Non-pigmented ciliary epithelial cell (primary cell): ENCODE data around the gene ZNF324.
"Not testable (repeated sequence)": the region's sequence is repeated elsewhere in the genome, so short reads cannot be mapped to it uniquely, and the experiment has no call there.

Experiments
- DNase-seq: peaks from one replicate; pipeline ENCODE4 v3.0.0-alpha.2; 2010; ENCODE audit warnings: low read depth

The ZNF324 gene

DNA sequence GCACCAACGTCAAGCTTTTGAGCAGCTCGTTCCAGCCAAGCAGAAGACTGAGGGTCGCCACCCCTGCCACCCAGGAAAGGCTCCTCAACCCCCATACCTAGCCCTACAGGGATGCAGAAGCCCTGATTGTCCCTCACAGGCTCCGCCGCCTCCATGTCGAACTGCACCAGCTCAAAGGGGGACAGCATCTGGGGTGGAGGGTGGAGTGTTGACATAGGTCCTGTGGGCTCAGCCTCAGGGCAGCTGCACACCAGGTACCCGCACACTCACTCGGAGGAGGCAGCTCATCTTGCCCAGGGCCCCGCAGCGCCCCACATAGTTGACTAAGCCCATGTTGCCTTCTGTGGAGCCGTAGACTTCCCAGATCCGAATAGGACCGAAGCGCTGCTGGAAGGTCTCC is 33.4 kb downstream of the ZNF324 start:
- DNase-seq = no peak

GRCh38 chr19:58507602-58508223 is 40.8 kb downstream of the ZNF324 start:
- DNase-seq = not testable (repeated sequence)

DNA sequence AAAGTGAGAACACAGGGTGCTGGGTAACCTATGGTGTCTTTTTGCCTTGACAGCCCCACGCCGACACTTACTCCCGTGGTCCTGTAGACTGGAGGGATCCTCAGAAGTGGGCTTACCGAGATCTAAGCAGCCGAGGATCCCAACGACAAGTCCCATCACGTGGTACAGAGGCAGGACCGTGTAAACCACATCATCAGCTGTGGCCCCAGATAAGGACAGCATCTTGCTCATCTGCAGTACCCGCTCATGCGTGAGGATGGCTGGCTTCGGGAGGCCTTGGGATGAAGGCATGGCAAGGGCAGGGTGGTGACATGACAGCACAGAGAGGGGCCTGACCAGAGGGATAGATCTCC is 42.8 kb downstream of the ZNF324 start:
- DNase-seq = no peak

- DNase-seq = no peak
Observed at GRCh38 chr19:58510084-58510862, 43.4 kb downstream of the ZNF324 start.

- no peak for DNase-seq
Observed at GRCh38 chr19:58511353-58512208, 44.7 kb downstream of the ZNF324 start, which contains the start of gene SLC27A5. SLC27A5 (minus strand) TSS chr19:58511992; CDS start chr19:58511955, 37 bp downstream.

GRCh38 chr19:58513213-58513693 is 46.4 kb downstream of the ZNF324 start:
- DNase-seq = no peak

- DNase-seq = peak; percentile 42
Observed at GRCh38 chr19:58513694-58514563, 47.0 kb downstream of the ZNF324 start.

- no peak for DNase-seq
Observed at GRCh38 chr19:58514564-58515022, 47.7 kb downstream of the ZNF324 start.

- DNase-seq = no peak
Observed at GRCh38 chr19:58515259-58515658, 48.4 kb downstream of the ZNF324 start.

GRCh38 chr19:58516246-58516836 is 49.5 kb downstream of the ZNF324 start:
- DNase-seq = no peak

- DNase-seq = no peak
Observed at GRCh38 chr19:58516964-58517833, 50.3 kb downstream of the ZNF324 start.

DNA sequence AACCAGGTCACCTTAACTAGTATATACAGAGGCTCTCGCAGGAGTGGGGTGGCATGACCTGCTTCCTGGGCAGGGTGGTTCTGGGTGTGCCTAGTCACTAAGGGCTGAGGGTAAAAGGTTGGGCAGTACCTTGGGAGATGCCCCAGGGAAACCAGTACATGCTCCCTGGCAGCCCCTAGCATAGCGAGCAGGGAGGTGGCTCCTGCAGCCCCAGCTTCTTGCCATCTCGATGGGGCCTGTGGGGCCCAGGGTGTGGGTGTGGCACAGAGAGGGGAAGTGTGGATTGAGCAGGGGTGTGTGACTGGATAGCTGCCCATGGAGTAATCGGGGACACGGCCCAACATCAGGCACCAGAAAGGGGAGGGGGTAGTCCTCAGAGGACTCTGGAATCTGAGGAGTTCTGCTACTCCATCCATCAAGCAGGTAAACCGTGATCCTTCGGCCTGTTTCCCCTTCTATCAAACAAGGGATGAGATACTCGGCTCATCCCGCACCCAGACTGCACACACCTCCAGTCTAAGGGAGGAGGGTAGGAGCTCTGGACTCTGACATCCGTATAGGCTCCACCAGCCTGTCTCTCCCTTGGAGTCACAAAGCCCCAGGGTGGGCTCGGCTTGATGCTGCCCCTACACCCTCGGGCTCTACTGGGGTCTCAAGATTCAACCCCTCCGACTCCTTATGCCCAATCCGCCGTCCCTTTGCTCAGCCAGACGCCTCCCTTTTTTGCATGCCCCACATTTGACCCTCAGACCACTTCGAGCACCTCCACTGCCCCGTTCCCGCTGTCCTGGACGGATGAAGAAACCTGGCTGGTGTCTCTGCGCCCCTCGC is 51.6 kb downstream of the ZNF324 start:
- no peak for DNase-seq

DNA sequence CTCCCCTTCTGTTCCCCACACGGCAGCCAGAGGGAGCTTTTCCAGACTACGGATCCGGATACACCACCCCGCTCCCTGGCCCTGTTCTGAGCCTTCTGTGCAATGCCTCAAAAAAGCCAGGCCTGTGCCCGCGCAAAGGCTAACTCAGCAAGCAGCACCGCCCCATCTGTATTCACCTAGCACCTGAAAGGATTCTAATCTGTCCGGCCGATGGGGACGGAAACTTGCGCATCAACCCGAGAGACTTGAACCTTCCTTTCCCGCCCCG is 52.1 kb downstream of the ZNF324 start:
- DNase-seq = no peak

DNA sequence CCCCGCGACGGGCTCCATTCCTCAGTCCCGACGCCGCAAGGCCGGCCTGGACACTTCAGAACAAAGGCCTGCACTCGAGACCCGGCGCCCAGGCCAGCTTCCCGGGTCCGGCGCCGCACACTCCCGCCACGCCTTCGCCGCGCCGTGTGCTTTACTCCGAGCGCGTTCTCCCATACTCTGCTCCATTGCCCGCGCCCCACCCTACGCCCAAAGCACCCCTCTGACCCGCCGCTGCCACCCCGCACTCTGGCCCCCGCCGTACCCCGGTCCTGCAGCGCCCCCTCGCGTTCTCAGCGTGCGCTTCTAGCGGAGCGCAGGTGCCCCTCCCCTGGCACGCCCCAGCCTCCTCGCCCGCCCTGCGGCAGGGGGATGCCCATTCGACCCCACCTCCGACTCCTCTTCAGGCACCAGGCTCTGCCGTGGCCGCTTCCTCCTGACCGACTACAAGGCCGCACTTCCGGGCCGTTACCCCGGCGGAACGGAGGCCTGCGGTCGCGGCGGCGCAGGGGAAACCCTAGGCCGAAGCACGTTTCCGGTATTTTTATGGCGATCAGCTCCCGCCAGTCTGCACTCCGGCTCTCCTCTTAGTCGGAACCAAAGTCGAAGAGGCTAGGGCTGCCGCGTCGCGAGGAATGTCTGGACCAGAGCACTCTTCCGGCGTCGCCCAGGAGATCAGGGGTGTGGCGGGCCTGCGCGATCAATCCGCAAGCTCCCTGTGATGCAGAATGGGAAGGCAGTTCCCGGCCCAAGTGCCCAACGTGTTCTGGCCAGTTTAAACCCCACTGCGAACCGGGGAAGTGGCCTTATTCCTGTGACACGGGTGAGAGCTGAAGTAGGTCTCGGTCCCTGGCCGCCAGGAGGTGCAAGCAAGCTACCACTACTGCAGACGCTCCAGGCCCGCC is 52.7 kb downstream of the ZNF324 start, which contains the start of gene ZBTB45:
TSS of gene ZBTB45 (minus strand) at position 456 of the 902 bp plus-strand sequence. CDS start 2,137 bp downstream, outside the sequence.
- peak; percentile 85 for DNase-seq

GRCh38 chr19:58520257-58520599 is 53.3 kb downstream of the ZNF324 start:
- no peak for DNase-seq

- no peak for DNase-seq
Observed at GRCh38 chr19:58521651-58522050, 54.8 kb downstream of the ZNF324 start.

DNA sequence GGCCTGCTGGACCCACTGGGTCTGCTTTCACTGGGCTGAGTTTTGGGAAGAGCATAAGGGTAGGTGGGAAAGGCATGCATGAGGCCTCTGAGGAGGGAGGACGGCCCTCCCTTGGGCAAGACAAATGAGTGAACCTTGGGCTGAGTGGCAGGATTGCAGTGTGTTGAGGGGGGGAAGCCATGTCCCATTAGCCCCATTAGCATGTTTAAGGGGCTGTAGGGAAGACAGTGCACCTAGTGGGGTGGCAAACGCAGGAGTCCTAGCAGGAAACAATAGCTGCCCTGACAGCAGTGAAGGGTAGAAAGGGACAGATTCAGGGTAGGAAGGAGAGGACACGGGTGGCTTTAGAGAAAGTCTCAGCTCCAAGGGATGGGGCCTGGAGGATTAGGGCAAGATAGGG is 55.8 kb downstream of the ZNF324 start:
- DNase-seq = no peak
